NCI-H345 treated with DMSO at 0.1 percent for 48 hours (cell line): ENCODE data around the gene PEDS1.
A peak's percentile ranks its signal among the peaks of the same experiment; 100 is the strongest.
"Not testable (repeated sequence)": the region's sequence is repeated elsewhere in the genome, so short reads cannot be mapped to it uniquely, and the experiment has no call there.

ENCODE experiments used
- DNase-seq: peaks from one replicate; lab custom pipeline; 2025; ENCODE audit not compliant: unreplicated experiment; lab: John Stamatoyannopoulos, UW

PEDS1 gene

DNA sequence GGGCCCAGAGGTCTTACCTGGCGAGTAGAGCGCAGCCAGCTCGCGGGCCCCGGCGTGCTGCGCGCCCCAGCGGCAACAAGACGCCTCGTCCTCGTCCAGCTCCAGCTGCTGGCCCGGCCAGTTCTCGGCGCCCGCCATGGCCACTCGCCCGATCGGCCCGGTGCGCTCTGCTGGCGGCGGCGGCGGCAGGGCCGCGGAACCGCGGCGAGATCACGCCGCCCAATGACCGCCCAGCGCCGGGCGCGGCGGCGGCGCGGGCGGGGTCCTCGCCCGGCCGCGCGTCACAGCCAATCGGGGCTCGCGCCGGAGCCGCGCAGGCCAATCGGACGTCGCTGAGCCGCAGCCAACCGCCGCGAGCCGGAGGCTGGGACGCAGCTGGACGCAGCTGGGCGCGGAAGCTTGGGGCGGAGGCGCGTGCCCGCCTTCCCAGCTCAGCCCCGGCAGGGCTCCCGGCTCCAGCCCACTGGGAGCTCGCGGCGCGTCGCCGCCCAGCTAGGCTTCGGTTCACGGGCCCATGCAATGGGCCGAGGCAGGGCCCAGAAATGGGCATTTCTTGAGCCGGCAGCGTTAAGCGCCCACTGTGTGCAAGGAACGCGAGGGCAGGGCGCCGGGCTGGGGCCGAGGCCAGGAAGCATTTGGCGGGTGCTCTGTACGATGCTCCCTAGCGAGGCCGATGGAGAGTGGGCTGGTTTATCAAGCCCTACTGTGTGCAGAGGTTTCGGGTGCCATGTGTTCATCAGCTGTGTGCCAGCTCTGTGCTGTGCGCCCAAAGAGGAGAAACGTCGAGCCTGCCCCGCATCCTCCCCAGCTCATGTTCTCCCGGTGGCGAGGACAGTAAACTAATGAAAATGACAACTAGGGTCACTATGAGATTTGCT, at the start of gene PEDS1:
Gene PEDS1 (minus strand): TSS at position 224 of the 878 bp plus-strand sequence. CDS start 86 bp downstream, at position 138.
- DNase-seq = peak; percentile 82

DNA sequence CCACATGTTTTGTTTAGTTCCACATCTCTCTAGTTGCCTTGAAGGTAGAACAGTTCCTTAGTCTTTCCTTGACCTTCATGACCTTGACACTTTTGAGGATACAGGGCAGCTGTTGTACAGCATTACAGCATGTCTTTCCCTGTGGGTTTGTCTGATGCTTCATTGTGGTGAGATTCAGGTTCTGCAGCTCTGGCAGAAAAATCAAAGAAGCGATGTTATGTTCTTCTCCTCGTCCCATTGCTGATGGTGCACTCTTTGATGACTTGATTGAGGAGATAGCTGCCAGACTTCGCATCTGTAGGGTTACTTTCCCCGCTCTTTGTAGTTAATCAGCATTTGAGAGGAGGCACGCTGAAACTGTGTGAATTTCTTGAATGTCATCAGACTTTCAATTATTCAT, 49.2 kb upstream of the PEDS1 start:
- DNase-seq = no peak

GRCh38 chr20:50201710-50202109, 48.2 kb upstream of the PEDS1 start:
- DNase-seq = not testable (repeated sequence)

DNA sequence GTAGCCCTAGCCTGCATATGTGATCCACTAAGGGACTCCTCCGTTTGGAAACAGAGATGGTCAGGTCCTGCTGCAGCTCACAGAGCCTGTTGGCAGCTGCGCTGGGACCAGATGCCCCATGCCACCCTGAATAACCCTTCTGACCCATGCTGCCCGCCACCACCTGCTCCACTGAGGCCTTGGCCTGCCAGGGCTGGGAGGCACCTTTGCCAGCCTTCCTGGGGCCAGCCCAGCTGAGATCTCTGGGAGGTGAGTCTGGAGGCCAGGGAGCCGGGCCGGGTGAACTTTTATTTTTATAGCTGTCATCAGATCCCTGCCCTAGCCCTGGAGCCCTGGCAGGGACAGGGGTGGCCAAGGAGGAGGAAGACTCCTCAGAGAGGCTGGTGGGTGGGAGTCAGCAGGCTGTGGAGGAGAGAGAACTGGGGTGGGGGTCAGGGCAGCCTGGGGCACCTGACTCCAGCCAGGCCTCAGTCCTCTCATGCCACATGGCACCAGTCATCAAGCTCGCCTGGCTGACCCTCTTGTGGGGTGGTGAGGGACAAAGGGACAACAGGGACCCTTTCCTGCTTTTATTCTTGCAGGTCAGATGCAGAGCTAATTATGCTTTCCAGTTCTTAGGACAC, 47.1 kb upstream of the PEDS1 start:
- DNase-seq = no peak

DNA sequence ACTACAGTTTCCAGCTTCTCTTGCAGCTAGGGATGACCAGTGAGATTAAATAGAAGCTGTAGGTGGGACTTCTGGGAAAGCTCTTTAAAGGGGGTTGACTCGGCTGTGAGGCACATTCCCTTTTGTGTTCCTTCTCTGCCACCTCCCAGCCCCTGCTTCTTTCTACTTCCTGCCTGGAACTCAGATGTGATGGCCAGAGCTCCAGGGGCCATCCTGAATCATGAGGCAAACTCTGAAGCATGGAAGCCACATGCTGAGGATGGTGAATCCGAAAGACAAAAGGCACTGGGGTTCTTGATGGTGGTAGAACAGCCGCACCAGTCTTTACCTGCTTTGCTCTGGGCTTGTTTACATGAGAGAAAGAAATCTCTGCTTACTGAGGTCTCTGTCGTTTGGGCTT, 46.2 kb upstream of the PEDS1 start:
- no peak for DNase-seq

DNA sequence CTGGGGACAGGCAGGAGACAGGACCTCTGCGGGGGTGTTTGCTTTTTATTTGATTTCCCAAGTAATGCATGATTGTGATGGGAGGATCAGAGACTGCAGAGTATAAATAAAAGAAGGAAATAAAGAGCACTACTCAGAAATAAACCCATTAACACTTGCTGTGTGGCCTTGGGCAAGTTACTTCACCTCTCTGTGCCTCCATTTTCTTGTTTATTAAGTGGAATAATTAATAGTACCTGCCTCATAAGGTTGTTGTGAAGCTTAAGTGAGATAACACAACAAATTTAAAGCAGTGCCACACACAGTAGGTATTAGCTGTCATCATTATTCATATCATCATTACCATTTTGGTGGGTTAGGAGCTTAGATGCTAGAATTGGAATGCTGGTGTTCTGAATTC, 45.2 kb upstream of the PEDS1 start:
- no peak for DNase-seq

GRCh38 chr20:50198180-50198666, 44.7 kb upstream of the PEDS1 start:
- no peak for DNase-seq

- DNase-seq = no peak
Observed at GRCh38 chr20:50197463-50198179, 44.1 kb upstream of the PEDS1 start.

- no peak for DNase-seq
Observed at GRCh38 chr20:50196896-50197295, 43.4 kb upstream of the PEDS1 start.

DNA sequence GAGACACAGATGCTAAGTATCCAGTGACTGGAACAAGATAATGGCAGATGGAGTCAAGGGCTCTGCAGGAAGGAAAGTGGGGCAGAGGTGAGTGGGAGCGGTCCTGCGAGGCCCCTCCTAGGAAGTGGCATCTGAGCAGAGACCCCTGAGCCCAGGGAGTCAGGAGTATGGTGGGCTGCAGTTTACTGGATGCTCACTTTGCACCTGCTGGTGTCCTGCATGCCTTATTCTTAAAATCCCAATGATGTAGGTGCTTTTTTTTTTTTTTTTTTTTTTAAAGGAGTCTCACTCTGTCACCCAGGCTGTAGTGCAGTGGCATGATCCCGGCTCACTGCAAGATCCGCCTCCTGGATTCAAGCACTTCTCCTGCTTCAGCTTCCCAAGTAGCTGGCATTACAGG, 42.7 kb upstream of the PEDS1 start:
- no peak for DNase-seq

DNA sequence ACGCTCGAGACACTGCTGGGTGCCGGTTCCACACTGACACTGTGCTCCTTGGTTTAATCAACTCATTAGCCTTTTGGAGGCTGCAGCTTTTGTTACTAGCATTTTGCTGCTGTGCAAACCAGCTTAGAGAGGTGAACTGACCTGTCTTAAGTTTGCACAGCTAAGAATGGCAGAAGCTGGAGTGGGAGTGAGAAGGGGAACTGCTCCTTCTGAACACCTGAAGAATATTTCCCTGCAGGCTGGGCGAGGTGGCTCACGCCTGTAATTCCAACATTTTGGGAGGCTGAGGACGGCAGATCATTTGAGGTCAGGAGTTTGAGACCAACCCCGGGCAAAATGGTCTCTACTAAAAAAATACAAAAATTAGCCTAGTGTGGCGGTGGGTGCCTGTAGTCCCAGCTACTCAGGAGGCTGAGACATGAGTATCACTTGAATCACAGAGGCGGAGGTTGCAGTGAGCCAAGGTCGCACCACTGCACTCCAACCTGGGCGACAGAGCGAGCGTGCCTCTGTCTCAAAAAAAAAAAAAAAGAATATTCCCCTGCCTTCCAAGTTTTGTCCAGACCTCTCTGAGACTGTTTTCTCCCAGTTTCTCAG, 42.1 kb upstream of the PEDS1 start:
- DNase-seq = no peak

DNA sequence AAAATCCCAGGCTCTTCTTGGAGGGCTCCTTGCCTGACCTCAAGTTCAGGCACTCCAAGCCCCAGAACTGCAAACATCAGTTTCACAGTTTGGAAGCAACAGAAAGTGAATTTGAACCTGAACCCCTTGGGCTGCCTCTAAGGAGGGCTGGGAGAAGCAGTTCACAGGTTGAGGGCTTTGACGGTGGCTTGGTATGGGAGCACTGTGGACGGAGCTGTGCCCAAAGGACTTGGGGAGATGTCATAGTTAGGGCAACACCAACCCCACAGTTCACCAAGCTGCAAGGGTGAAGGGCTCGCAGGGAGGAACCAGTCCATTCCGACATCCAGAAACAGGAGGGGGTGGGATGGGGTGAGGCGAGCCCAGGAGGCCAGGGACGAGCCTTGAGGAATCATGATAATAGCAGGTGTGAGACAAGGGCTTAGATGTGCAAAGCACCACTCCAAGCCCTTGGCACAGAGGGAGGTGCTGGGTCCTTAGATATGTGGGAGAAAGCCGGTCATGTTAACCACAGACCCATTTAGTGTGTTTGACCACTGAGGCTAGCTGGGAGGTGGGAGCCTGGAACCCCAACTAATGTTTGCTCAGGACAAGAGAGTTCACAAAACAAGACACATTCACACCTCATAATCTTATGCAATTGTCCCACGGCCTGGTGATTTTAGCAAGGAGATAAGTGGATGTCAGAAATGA, 41.5 kb upstream of the PEDS1 start:
- DNase-seq = no peak

DNA sequence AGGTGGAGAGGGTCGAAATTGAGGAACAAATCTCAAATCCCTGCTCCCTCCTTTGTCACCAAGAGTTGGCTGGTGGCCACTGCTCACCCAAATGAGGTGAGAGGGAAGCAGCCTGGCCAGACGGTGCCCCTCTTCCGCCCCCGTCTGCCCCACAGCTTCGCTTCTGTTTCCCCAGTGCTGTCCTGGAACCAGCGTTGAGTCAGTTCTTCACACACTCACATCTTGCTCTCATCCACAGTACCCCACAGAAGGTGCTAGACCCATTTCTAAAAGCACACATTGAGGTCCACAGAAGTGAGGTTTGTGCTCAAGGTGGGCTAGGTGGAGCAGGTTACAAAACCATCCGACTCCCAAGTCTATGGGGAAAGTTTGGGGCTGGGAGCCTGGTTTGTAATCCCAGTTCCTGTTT, 40.9 kb upstream of the PEDS1 start:
- no peak for DNase-seq

DNA sequence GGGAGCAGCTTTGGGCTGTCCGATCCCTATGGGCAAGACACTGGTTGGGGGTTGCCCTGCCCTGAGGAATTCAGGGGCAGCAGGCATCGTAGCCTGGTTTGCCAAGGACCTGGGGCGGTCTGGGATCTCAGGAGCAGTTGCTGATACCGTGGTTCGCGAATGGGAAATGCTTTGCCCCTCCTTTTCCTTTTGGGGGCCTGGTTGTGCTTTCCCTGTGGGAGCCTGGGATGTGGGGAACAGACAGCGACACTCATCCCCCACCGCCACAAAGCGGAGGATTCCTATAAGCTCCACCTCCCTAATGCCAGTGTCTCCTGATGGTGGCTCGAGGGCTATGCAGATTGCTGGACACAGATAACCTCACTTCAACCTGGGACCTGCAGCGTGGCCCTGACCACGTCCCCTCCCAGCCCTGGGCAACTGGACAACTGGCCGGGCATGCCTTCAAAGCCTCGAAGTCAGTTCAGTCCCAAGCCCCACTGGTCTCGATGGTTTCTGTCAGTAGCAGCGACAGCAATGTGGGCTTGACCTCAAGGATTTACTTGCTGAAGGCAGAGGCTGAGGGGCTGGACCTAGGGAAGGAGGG, 40.4 kb upstream of the PEDS1 start:
- no peak for DNase-seq

DNA sequence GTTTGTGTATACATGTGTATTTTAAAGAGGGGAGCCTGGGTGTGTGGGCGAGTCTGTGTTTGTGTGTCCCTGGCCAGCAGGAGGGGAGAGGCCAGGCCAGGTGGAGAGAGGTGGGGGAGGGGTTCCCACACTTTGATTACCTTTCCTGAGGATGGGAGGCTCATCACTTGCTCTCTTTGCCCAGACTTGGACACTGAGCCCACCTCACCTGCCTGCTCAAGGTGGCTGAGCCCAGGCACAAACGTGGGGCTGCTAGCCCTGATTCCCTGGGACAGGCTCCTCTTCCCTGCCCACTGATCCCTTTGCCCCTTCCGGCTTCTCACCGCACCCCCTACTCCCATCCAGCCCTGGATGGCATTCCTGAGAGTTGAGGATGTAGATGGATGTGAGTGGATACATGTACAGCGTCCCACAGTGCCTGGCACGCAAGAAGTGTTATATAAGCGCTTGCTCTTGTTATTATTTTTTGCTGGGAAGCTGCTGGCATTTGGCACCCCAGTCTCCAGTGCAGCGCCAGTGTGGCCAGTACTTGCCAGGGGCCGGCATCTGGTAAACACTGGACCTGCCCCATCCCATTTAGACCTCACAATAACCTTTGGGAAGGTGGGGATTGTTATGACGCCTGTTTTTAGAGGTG, 39.8 kb upstream of the PEDS1 start:
- no peak for DNase-seq

- peak; percentile 47 for DNase-seq
Observed at GRCh38 chr20:50192364-50193198, 39.1 kb upstream of the PEDS1 start.

DNA sequence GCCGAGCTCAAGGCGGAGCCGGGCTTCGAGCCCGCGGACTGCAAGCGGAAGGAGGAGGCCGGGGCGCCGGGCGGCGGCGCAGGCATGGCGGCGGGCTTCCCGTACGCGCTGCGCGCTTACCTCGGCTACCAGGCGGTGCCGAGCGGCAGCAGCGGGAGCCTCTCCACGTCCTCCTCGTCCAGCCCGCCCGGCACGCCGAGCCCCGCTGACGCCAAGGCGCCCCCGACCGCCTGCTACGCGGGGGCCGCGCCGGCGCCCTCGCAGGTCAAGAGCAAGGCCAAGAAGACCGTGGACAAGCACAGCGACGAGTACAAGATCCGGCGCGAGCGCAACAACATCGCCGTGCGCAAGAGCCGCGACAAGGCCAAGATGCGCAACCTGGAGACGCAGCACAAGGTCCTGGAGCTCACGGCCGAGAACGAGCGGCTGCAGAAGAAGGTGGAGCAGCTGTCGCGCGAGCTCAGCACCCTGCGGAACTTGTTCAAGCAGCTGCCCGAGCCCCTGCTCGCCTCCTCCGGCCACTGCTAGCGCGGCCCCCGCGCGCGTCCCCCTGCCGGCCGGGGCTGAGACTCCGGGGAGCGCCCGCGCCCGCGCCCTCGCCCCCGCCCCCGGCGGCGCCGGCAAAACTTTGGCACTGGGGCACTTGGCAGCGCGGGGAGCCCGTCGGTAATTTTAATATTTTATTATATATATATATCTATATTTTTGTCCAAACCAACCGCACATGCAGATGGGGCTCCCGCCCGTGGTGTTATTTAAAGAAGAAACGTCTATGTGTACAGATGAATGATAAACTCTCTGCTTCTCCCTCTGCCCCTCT, 38.2 kb upstream of the PEDS1 start:
- DNase-seq = peak; percentile 45

DNA sequence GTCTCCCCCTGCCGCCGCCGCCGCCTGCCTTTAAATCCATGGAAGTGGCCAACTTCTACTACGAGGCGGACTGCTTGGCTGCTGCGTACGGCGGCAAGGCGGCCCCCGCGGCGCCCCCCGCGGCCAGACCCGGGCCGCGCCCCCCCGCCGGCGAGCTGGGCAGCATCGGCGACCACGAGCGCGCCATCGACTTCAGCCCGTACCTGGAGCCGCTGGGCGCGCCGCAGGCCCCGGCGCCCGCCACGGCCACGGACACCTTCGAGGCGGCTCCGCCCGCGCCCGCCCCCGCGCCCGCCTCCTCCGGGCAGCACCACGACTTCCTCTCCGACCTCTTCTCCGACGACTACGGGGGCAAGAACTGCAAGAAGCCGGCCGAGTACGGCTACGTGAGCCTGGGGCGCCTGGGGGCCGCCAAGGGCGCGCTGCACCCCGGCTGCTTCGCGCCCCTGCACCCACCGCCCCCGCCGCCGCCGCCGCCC, 37.6 kb upstream of the PEDS1 start:
- DNase-seq = no peak
